MCF 10A (cell line): ENCODE measurements around the gene CDH24. TPM values are rescaled to one million over a fixed set of nuclear protein-coding genes. Genes with fewer than 3 reads are reported as not detected.

Experiments used
- BruUV-seq: library from RNA; stranded (reverse); fragments of 400-500 nt; replicated peaks from 2 replicates; lab custom pipeline; 2021; lab: Mats Ljungman, UMichigan
- CTCF ChIA-PET: fragments of 300-600 bp; sonication (Branson Sonifier 250); formaldehyde crosslinking; extraction: SDS; loops from one replicate; lab custom pipeline; 2021; ENCODE audit warnings: antibody characterized with exemption, inconsistent platforms; lab: Yijun Ruan, JAX
- POLR2A ChIA-PET: fragments of 300-600, 350-650 bp; sonication (Branson Sonifier 250); formaldehyde crosslinking; extraction: SDS; loops from one replicate; lab custom pipeline; 2020; ENCODE audit warnings: antibody characterized with exemption, inconsistent platforms; lab: Yijun Ruan, JAX
- DNase-seq: peaks from one replicate; pipeline ENCODE4 v3.0.0-alpha.2; 2018; ENCODE audit not compliant: unreplicated experiment
- H3K27ac Mint-ChIP-seq: one replicate; pipeline ENCODE4 v1.8.0; 2022; ENCODE audit warnings: mild to moderate bottlenecking, low read depth, mixed read lengths; ENCODE audit not compliant: unreplicated experiment
- H3K27me3 Mint-ChIP-seq: one replicate; pipeline ENCODE4 v1.8.0; 2022; ENCODE audit warnings: mixed read lengths; ENCODE audit not compliant: insufficient read depth, unreplicated experiment
- H3K36me3 Mint-ChIP-seq: one replicate; pipeline ENCODE4 v1.8.0; 2022; ENCODE audit warnings: mild to moderate bottlenecking, moderate library complexity, mixed read lengths; ENCODE audit not compliant: insufficient read depth, unreplicated experiment
- H3K4me1 Mint-ChIP-seq: one replicate; pipeline ENCODE4 v1.8.0; 2022; ENCODE audit warnings: mixed read lengths; ENCODE audit not compliant: insufficient read depth, unreplicated experiment
- H3K4me3 Mint-ChIP-seq: one replicate; pipeline ENCODE4 v1.8.0; 2022; ENCODE audit warnings: mild to moderate bottlenecking, moderate library complexity, mixed read lengths; ENCODE audit not compliant: unreplicated experiment
- H3K9me3 Mint-ChIP-seq: one replicate; pipeline ENCODE4 v1.8.0; 2022; ENCODE audit warnings: mixed read lengths; ENCODE audit not compliant: unreplicated experiment
- intact Hi-C: fragments of 100-400 bp; cut with micrococcal nuclease; formaldehyde crosslinking; loops from 2 replicates; pipeline ENCODE4 v1.14.1; 2022
- total RNA-seq: library from RNA; stranded (reverse); gene quantifications from 2 replicates; pipeline ENCODE4 v1.2.3, GENCODE V29; 2022
- TF ChIP-seq, protein P1 (sequence below): fragments of 200-600 bp; IDR thresholded peaks from one replicate; pipeline ENCODE4 v1.8.0; 2022; ENCODE audit warnings: antibody characterized with exemption, mild to moderate bottlenecking; ENCODE audit not compliant: unreplicated experiment

Gene CDH24
- total RNA-seq, 1 experiment from 2014 or later = 4.9 TPM

DNA sequence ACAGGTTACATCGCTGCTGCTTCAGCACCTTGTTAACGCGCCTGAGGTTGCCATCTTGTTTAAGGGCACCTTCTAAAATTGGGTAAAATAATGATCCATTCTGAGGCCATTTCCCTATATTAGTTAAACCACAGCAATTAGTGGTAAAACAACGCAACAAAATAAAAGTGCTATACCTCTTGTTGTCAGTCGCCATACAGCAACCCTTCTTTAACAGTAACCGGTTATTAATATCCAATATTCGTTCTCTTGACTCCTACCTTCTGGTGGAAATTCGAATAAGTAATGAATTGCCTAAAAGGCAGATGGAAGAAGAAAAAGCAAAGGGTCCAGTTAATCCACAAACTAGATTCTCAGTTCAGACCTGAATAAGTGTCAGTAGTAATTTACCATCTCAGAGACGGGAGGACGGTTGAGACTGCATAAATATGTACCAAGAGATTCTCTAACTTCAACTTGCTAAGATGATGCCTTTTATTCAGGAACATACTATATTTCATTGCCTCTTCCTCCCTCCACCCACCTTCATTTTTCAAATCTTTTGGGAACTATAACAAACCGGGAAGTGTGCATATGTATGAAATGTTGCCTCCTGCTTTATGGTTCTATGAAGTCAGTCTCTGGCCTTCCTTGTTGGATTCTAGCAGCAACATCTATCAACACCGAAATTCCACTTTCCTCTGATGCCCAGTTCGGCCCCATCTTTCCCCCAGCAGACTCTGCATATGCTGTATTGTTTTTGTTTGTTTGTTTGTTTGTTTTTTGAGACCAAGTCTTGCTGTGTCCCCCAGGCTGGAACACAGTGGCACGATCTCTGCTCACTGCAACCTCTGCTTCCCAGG, 21.8 kb downstream of the CDH24 start:
- DNase-seq = no peak
- Mint-ChIP-seq H3K27me3 (no peaks in the 10 kb centered on the region), H3K4me3 (peak overlapping the region; percentile 92), H3K9me3 (no peaks in the 10 kb centered on the region), H3K4me1 (peaks cover 8% of the 10 kb centered on the region), H3K36me3 (peaks cover 45% of the 10 kb centered on the region), H3K27ac (peak overlapping the region; percentile 99)
- TF ChIP-seq, protein P1, sequence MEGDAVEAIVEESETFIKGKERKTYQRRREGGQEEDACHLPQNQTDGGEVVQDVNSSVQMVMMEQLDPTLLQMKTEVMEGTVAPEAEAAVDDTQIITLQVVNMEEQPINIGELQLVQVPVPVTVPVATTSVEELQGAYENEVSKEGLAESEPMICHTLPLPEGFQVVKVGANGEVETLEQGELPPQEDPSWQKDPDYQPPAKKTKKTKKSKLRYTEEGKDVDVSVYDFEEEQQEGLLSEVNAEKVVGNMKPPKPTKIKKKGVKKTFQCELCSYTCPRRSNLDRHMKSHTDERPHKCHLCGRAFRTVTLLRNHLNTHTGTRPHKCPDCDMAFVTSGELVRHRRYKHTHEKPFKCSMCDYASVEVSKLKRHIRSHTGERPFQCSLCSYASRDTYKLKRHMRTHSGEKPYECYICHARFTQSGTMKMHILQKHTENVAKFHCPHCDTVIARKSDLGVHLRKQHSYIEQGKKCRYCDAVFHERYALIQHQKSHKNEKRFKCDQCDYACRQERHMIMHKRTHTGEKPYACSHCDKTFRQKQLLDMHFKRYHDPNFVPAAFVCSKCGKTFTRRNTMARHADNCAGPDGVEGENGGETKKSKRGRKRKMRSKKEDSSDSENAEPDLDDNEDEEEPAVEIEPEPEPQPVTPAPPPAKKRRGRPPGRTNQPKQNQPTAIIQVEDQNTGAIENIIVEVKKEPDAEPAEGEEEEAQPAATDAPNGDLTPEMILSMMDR = no peak
- intact Hi-C loops = no loop called here
- CTCF ChIA-PET = interaction anchor here (1.2 kb wide), 1 partner anchor 21 kb away, joined by 3 read pairs; no protein-coding TSS in a partner anchor
- BruUV-seq = no TSS peak
- POLR2A ChIA-PET = interaction anchor here (0.9 to 2.8 kb wide), 6 partner anchors 8 to 68 kb away, joined by 4 to 26 read pairs (median 6); partner anchors contain the start of gene AJUBA

DNA sequence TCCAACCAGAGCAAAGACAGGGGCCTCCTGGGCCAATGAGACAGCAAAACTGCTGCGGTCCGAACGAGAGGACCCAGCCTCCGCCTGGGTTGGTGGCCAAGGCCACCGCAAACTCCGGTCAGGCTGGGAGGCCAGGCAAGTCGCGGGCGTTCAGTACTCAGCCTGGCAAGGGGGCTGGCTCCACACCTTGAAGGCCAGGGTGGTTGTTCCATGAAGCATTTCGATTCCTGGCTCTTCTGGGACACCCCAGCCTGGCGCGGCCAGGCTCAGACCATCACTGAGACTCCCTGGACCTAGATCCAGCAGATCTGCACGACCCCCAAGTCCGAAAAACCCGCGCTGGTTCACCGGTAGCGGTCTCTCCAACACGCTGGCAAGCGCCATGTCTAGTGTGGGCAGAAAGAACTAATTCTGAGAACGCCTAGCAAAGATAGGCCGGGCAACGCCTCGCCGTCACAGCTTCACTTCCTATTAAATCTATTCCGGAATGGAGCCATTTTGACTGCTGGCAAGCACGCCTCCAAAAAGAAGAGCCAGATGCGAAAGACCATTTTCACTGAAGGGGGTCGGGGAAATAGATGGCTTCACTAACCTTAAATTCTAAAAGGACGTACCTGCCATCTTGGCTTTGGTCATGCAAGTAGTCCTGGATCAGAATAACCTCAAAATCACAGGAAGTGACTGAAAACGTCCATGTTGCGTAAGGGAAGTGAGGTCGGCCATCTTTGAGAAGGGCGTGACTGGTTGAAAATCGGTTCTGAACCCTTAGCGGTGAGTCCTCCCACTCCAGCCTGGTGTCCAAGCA, 22.6 kb downstream of the CDH24 start, which contains the start of gene PSMB5:
TSS of gene PSMB5 (minus strand) at position 403 of the 805 bp plus-strand sequence. CDS start at position 384, 19 bp downstream.
- BruUV-seq = no TSS peak
- TF ChIP-seq, protein P1 = no peak
- peak; percentile 96 for DNase-seq
- no peaks in the 10 kb centered on the region for H3K9me3 Mint-ChIP-seq
- H3K4me1 Mint-ChIP-seq = peaks cover 8% of the 10 kb centered on the region
- intact Hi-C loops = no loop called here
- peak within 1 kb of the TSS; percentile 92 for H3K4me3 Mint-ChIP-seq
- ChIA-PET CTCF (interaction anchor here (0.6 to 1.9 kb wide), 8 partner anchors 13 to 266 kb away, joined by 3 to 13 read pairs (median 4); no protein-coding TSS in a partner anchor), POLR2A (interaction anchor here (0.6 to 2.8 kb wide), 14 partner anchors 9 to 287 kb away, joined by 3 to 26 read pairs (median 4); partner anchors contain the start of genes ACIN1, AJUBA, C14orf119 and CDH24)
- H3K36me3 Mint-ChIP-seq = peaks cover 53% of the 10 kb centered on the region
- peak within 1 kb of the TSS; percentile 99 for H3K27ac Mint-ChIP-seq
- no peaks in the 10 kb centered on the region for H3K27me3 Mint-ChIP-seq

DNA sequence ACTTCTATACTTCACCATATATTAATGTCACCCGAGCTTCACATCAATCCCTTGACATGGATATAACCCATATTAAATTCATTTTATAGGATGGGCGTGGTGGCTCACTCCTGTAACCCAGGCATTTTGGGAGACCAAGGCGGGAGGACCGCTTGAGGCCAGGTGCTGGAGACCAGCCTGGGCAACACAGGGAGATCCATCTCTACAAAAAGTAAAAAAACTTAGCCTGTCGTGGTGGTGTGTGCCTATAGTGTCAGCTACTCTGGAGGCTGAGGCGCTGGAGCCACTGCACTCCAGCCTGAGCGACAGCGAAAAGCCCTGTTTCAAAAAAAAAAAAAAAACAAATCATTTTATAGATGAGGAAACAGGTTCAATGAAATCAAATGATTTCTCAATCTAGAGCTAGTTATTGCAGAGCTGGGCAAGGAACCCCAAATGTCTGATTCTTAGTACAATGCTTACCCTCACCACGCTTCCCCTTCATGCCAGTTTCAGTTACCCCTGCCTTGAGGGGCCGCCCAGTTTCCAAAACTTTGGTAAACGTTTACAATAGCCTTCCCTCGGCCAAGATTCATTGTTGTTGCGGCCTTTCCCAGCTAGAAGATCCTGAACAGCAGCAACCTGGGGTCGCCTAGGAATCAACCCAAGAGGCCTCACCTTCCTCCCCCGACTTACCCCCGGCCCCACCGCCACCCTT, 23.4 kb downstream of the CDH24 start:
- Mint-ChIP-seq H3K27ac (peak overlapping the region; percentile 99), H3K36me3 (peaks cover 61% of the 10 kb centered on the region), H3K4me1 (peaks cover 13% of the 10 kb centered on the region), H3K27me3 (no peaks in the 10 kb centered on the region), H3K4me3 (peak overlapping the region; percentile 92), H3K9me3 (no peaks in the 10 kb centered on the region)
- intact Hi-C loops = no loop called here
- TSS peak; percentile 65 for BruUV-seq
- DNase-seq = no peak
- CTCF ChIA-PET = interaction anchor here (0.5 to 1.9 kb wide), 12 partner anchors 12 to 1768 kb away, joined by 3 to 13 read pairs (median 4); partner anchors contain the start of gene AJUBA
- POLR2A ChIA-PET = interaction anchor here (0.5 to 2.8 kb wide), 16 partner anchors 10 to 287 kb away, joined by 3 to 26 read pairs (median 4); partner anchors contain the start of genes ACIN1, AJUBA, C14orf119 and CDH24
- TF ChIP-seq, protein P1 = no peak
